Loucy (cell line): ENCODE results near the gene SLC27A1.

ENCODE experiments used
- CTCF ChIP-seq: fragments of 200-600 bp; sonication (generic); conservative IDR thresholded peaks from 2 replicates; pipeline ENCODE4 v1.5.1; 2014; ENCODE audit warnings: mild to moderate bottlenecking, antibody characterized with exemption, low read length
- EZH2phosphoT487 ChIP-seq: fragments of 200-600 bp; IDR thresholded peaks from 2 replicates; pipeline ENCODE4 v1.6.1; 2018; ENCODE audit warnings: antibody characterized with exemption, mild to moderate bottlenecking, moderate library complexity, borderline replicate concordance

DNA sequence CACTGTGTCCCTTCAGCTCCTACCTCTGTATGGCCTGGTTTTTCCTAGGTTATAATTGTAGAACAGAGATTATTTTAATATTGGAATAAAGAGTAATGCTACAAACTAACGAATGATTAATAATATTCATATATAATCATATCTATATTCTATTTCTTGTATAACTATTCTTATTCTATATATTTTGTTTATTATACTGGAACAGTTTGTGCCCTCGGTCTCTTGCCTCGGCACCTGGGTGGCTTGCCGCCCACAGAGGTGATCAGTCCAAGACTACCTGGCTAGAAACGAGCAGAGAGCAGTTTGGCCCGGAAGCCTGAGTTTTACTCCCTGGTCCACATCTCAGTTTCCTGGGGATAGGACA, 3.9 kb upstream of the SLC27A1 start:
- TF ChIP-seq CTCF (no peak), EZH2phosphoT487 (no peak)
